Vagina (tissue), 2 donors: Measurements from ENCODE around the gene MAP7.

Experiments
- CTCF ChIP-seq, 3 experiments: fragments of 450-650 bp in 2 of 3; fragments of 200-600 bp in 1 of 3; sonication (generic) in 1 of 3; IDR thresholded peaks; one replicate each; pipeline ENCODE4 v1.5.1; 2017 to 2019; ENCODE audit warnings: antibody characterized with exemption in 3 of 3, mild to moderate bottlenecking in 2 of 3, moderate library complexity in 2 of 3
- POLR2A ChIP-seq, 2 donors: fragments of 450-650 bp; IDR thresholded peaks; one replicate each; pipeline ENCODE4 v1.6.1; 2017; ENCODE audit warnings: antibody characterized with exemption in 2 of 2, mild to moderate bottlenecking in 2 of 2, moderate library complexity in 2 of 2

GRCh38 chr6:136591617-136592016 lies 41.4 kb upstream of the MAP7 start:
- TF ChIP-seq CTCF (IDR thresholded peaks at IDR 0.05) (no peak), POLR2A (IDR thresholded peaks at IDR 0.05) (no peak)
